HG03521 (cell line): ENCODE measurements around the gene PAPLN.

ENCODE experiments used
- ATAC-seq: cut with Tn5 transposase; IDR thresholded peaks from one replicate; pipeline ENCODE4 v1.9.1; 2021; ENCODE audit warnings: mild to moderate bottlenecking, moderate library complexity; ENCODE audit not compliant: unreplicated experiment

PAPLN gene

GRCh38 chr14:73260574-73260973 is 23.3 kb downstream of the PAPLN start:
- ATAC-seq: no peak

- ATAC-seq: no peak
These were observed 23.8 kb downstream of the PAPLN start for GRCh38 chr14:73261075-73261474.

GRCh38 chr14:73261520-73262426 is 24.5 kb downstream of the PAPLN start:
- ATAC-seq: no peak

- no peak for ATAC-seq
These were observed 25.3 kb downstream of the PAPLN start for GRCh38 chr14:73262427-73263183.

- no peak for ATAC-seq
These were observed 26.3 kb downstream of the PAPLN start for GRCh38 chr14:73263606-73264005.

- ATAC-seq: no peak
These were observed 27.0 kb downstream of the PAPLN start for GRCh38 chr14:73264080-73264884.

- ATAC-seq: no peak
These were observed 27.8 kb downstream of the PAPLN start for GRCh38 chr14:73264885-73265720.

- ATAC-seq: no peak
These were observed 28.4 kb downstream of the PAPLN start for GRCh38 chr14:73265721-73266046.

- no peak for ATAC-seq
These were observed 29.0 kb downstream of the PAPLN start for GRCh38 chr14:73266317-73266716.

GRCh38 chr14:73267474-73267873 is 30.2 kb downstream of the PAPLN start:
- ATAC-seq: no peak

GRCh38 chr14:73269729-73270531 is 32.6 kb downstream of the PAPLN start:
- ATAC-seq: no peak

GRCh38 chr14:73272393-73272792 is 35.1 kb downstream of the PAPLN start:
- ATAC-seq: no peak

GRCh38 chr14:73273799-73274198 is 36.5 kb downstream of the PAPLN start:
- ATAC-seq: no peak

GRCh38 chr14:73276836-73277235 is 39.5 kb downstream of the PAPLN start:
- no peak for ATAC-seq

- ATAC-seq: no peak
These were observed 40.1 kb downstream of the PAPLN start for GRCh38 chr14:73277376-73277775.

GRCh38 chr14:73280903-73281302 is 43.6 kb downstream of the PAPLN start:
- no peak for ATAC-seq

- no peak for ATAC-seq
These were observed 46.5 kb downstream of the PAPLN start for GRCh38 chr14:73283608-73284379.

- no peak for ATAC-seq
These were observed 48.7 kb downstream of the PAPLN start for GRCh38 chr14:73285979-73286378.

- no peak for ATAC-seq
These were observed 49.3 kb downstream of the PAPLN start for GRCh38 chr14:73286598-73286997.
